ENCODE measurements around the gene TNFRSF13B. TPM values are rescaled to one million over a fixed set of nuclear protein-coding genes. Genes with fewer than 3 reads are reported as not detected.
"Not testable (repeated sequence)": the region's sequence is repeated elsewhere in the genome, so short reads cannot be mapped to it uniquely, and the experiment has no call there.

The TNFRSF13B gene
- total RNA-seq, 4 donors from 2014 or later: 0.48 TPM; not detected in 3

- no peak for TF ChIP-seq CTCF (IDR thresholded peaks at IDR 0.05)
- no peak for ATAC-seq (ENCODE audit: low FRiP score)
- DNase-seq (ENCODE audit: low spot score): no peak
Measured at GRCh38 chr17:16972346-16972745, 428 bp upstream of the TNFRSF13B start.

- DNase-seq (ENCODE audit: low spot score): no peak
- no peak for TF ChIP-seq CTCF (IDR thresholded peaks at IDR 0.05)
- ATAC-seq (ENCODE audit: low FRiP score): no peak
Measured at GRCh38 chr17:16969931-16970906, 1.7 kb downstream of the TNFRSF13B start.

DNA sequence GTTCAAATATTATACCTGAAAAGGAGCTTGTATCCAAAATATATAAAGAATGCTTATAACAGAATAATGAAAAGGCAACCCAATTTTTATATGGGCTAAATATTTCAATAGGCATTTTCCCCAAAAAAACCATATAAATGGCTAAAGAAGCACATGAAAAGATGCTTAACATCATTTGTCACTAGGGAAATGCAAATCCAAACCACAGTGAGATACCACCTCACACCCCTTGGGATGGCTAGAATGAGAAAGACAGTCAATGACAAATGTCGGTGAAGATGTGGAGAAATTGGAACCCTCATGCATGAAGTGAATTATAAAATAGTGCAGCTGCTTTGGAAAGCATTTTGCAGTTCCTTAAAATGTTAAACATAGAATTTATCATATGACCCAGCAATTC is 3.1 kb downstream of the TNFRSF13B start:
- DNase-seq (ENCODE audit: low spot score) (no peak), ATAC-seq (ENCODE audit: low FRiP score) (no peak)
- no peak for TF ChIP-seq CTCF (IDR thresholded peaks at IDR 0.05)

DNA sequence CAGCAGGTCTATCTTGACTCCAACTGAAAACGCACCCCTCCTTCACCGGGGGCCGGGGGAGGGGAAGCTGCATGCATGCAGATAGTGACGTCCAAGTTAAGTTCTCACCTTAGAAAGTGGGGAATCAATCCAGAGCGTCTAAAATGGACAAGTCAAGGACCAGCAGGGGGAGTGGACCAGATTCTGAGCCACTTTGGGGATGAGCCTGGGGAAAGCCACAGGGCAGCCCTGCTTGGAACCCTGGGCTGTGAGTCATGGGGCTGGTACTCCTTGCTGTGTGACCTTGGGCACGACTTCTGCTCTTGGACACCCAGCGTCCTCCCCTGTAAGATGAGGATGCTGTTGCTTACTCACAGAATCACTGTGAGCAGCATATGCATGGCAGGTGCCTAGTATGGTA is 9.1 kb downstream of the TNFRSF13B start:
- ATAC-seq (ENCODE audit: low FRiP score) (no peak), DNase-seq (ENCODE audit: low spot score) (no peak)
- TF ChIP-seq CTCF (IDR thresholded peaks at IDR 0.05): no peak

GRCh38 chr17:16961792-16962191 is 10.1 kb downstream of the TNFRSF13B start:
- no peak for TF ChIP-seq CTCF (IDR thresholded peaks at IDR 0.05)
- ATAC-seq (ENCODE audit: low FRiP score) (no peak), DNase-seq (ENCODE audit: low spot score) (no peak)

GRCh38 chr17:16961022-16961421 is 10.9 kb downstream of the TNFRSF13B start:
- DNase-seq (ENCODE audit: low spot score); ATAC-seq (ENCODE audit: low FRiP score): not testable (repeated sequence)

DNA sequence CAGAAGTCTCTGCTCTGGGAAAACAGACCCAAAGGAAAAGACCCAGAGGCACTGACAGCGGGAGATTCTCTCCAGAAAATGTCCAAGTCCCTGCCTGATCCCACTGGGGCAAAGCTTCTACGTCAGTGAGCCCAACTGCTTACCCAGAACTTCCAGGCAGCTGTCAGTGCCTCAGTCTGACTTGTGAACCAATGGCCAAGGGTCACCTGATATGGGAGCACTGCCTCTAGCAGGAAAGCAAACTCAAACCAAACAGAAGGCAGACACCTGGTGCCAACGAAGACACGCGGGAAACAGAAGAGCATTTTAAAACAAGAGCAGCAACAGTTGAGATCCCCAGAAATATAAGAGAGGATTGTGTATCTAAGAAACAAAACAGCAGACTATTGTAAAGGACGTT is 16.9 kb downstream of the TNFRSF13B start:
- DNase-seq (ENCODE audit: low spot score); ATAC-seq (ENCODE audit: low FRiP score): not testable (repeated sequence)

DNA sequence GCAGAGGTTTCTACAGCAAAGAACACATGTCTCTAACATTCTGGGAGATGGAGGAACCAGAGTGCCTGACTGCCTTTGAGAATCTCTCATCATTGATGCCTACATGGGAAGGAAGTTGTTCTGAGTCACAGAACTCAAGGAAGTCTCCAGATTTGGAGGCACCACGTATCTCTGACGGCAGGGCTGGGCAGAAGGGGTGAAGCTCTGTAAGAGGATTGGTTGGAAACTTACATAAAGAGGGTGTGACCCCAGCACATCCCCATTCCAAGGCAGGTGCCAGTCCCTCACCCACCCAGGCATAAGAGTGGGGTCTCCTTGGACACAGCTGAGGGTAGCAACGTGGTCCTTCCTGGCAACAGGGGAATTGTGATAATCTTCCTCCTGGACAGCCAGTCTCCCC is 17.4 kb downstream of the TNFRSF13B start:
- ATAC-seq (ENCODE audit: low FRiP score) (no peak), DNase-seq (ENCODE audit: low spot score) (no peak)
- TF ChIP-seq CTCF (IDR thresholded peaks at IDR 0.05): no peak
